Lung (tissue), 12 donors: ENCODE results near the gene OTUD5. TPM values are rescaled to one million over a fixed set of nuclear protein-coding genes. Genes with fewer than 3 reads are reported as not detected.

Experiments used
- ATAC-seq: fragments of 200-7000 bp; cut with Tn5 transposase; one replicate; pipeline ENCODE4 v1.9.1; 2020; ENCODE audit warnings: moderate number of reproducible peaks; ENCODE audit not compliant: insufficient read depth, low FRiP score
- DNase-seq, 3 donors: peaks; one replicate each; pipeline ENCODE4 v3.0.0-alpha.2; 2013 to 2017
- H3K27ac ChIP-seq, 2 donors: one replicate each; pipeline ENCODE4 v1.5.1; 2013; ENCODE audit warnings: mild to moderate bottlenecking in 2 of 2, moderate library complexity in 2 of 2, control low read depth in 1 of 2, inconsistent platforms in 1 of 2, low read depth in 1 of 2, low read length in 1 of 2
- H3K27me3 ChIP-seq, 3 donors: one replicate each; pipeline ENCODE4 v1.5.1; 2013; ENCODE audit warnings: low read length in 2 of 3; ENCODE audit not compliant: control insufficient read depth in 3 of 3, insufficient read depth in 3 of 3
- H3K36me3 ChIP-seq, 4 donors: one replicate each; pipeline ENCODE4 v1.5.1; 2013; ENCODE audit warnings: low read length in 4 of 4, mild to moderate bottlenecking in 1 of 4, moderate library complexity in 1 of 4; ENCODE audit not compliant: control insufficient read depth in 4 of 4, insufficient read depth in 4 of 4
- H3K4me1 ChIP-seq, 5 donors: one replicate each; pipeline ENCODE4 v1.5.1; 2013; ENCODE audit warnings: low read length in 5 of 5, mild to moderate bottlenecking in 2 of 5, moderate library complexity in 1 of 5; ENCODE audit not compliant: control insufficient read depth in 5 of 5, insufficient read depth in 5 of 5
- H3K4me3 ChIP-seq: one replicate; pipeline ENCODE4 v1.5.1; 2013; ENCODE audit warnings: mild to moderate bottlenecking, control low read depth, moderate library complexity
- H3K9ac ChIP-seq, 2 donors: one replicate each; pipeline ENCODE4 v1.5.1; 2013; ENCODE audit warnings: low read length in 2 of 2, control low read depth in 1 of 2; ENCODE audit not compliant: insufficient read depth in 1 of 2
- H3K9me3 ChIP-seq, 4 donors: one replicate each; pipeline ENCODE4 v1.5.1; 2013; ENCODE audit warnings: low read length in 3 of 4, mild to moderate bottlenecking in 1 of 4, moderate library complexity in 1 of 4; ENCODE audit not compliant: control insufficient read depth in 4 of 4, insufficient read depth in 3 of 4
- WGBS, 2 donors: extraction: QIAGEN DNeasy Blood & Tissue Kit; methylation state at CpG; one replicate each; pipeline ENCODE4 v1.1.7; 2013; 5-methylcytosine and 5-hydroxymethylcytosine counted together
- polyA plus RNA-seq, 2 donors: library from polyadenylated mRNA; stranded (reverse); fragments of 200-250 nt; gene quantifications; one replicate each; pipeline ENCODE4 v1.2.1, GENCODE V29; 2013
- total RNA-seq, 2 donors: library from RNA; depleted of rRNA in 1 of 2; stranded (reverse); fragments of >200 nt in 1 of 2; gene quantifications; one replicate each; pipeline ENCODE4 v1.2.1, GENCODE V29; 2014 to 2021
- TF ChIP-seq, protein P1 (sequence below): IDR thresholded peaks from 2 replicates; pipeline ENCODE4 v1.5.1; 2012; ENCODE audit warnings: mild to moderate bottlenecking; ENCODE audit errors: control extremely low read depth, extremely low read depth
- donor health status: control.
- donor health status: control.
- donor health status: Bipolar disorder and iron deficiency.
- donor health status: healthy.
- donor health status: DM: yes; HTN: yes; CAD: no.

The OTUD5 gene
- total and polyA plus RNA-seq, 4 donors, result 32.4 to 48.2 (median 35.7) TPM

DNA sequence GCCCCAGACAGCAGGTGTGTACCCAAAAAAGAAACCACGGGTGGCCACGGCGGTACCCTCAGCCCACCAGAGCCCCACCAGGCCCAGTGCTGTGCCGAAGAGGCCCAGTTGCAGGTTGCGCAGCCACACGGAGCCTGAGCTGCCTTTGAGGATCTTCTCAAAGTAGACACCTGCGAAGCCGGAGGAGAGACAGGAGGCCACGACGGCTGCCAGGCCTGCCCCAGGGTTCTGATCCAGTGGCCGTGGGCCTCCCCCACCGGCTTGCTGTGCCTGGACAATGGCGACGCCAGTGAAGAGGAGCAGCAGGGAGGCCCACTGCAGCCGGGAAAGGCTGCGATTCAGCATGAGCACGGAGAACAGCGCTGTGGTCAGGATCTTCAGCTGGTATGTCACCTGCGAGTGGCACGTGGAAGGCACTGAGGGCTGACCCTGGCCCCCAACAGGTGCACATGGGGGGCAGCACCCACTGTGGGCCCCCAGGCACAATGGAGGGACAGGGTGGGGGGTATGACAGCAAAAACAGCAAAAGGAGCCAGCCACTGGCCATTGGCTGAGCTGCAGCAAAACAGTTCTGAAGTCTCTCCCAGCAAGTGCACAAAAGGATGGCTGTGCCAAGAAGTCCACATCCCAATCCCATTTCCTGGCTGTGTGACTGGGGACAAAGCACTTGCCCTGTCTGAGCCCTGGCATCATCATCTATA lies 52.2 kb downstream of the OTUD5 start:
- Histone ChIP-seq H3K9ac (no peak overlapping the region), H3K27me3 (no peaks in the 10 kb centered on the region), H3K9me3 (peaks cover 0 to 2% (median 0%) of the 10 kb centered on the region in 4 donors), H3K36me3 (peaks cover 0 to 17% (median 6%) of the 10 kb centered on the region in 4 donors), H3K4me3 (no peak overlapping the region), H3K27ac (no peak overlapping the region), H3K4me1 (no peaks in the 10 kb centered on the region)
- WGBS, 2 donors, result 90 to 96% methylated on average over 19 to 20 of the region's 20 CpGs
- DNase-seq (no peak), ATAC-seq (no peak)
- TF ChIP-seq, protein P1, sequence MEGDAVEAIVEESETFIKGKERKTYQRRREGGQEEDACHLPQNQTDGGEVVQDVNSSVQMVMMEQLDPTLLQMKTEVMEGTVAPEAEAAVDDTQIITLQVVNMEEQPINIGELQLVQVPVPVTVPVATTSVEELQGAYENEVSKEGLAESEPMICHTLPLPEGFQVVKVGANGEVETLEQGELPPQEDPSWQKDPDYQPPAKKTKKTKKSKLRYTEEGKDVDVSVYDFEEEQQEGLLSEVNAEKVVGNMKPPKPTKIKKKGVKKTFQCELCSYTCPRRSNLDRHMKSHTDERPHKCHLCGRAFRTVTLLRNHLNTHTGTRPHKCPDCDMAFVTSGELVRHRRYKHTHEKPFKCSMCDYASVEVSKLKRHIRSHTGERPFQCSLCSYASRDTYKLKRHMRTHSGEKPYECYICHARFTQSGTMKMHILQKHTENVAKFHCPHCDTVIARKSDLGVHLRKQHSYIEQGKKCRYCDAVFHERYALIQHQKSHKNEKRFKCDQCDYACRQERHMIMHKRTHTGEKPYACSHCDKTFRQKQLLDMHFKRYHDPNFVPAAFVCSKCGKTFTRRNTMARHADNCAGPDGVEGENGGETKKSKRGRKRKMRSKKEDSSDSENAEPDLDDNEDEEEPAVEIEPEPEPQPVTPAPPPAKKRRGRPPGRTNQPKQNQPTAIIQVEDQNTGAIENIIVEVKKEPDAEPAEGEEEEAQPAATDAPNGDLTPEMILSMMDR, result no peak

DNA sequence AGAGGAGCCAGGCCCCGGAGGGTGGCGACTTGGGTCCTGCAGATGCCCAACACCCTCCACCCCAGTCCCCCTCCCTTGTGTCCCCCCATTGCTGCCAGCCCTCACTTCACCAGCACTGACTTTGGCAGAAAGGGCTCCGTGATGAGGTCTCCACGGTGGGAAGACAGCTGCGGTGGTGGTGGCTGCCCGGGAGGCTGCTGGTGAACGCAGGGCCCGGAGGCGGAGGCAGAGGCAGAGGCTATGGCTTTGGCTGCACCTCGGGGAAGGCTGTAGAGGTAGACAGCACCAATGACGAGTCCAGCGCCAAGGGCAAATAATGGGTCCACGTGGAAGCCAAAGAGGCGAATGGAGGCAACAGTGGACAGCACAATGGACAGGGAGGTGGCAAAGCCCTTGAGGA lies 52.8 kb downstream of the OTUD5 start:
- TF ChIP-seq, protein P1, result no peak
- no peak for ATAC-seq
- H3K9me3 ChIP-seq, result peaks cover 0 to under 1% (median 0%) of the 10 kb centered on the region in 4 donors
- H3K4me1 ChIP-seq, result no peaks in the 10 kb centered on the region
- no peak overlapping the region for H3K9ac ChIP-seq
- H3K36me3 ChIP-seq, result peaks cover 0 to 17% (median 6%) of the 10 kb centered on the region in 4 donors
- no peak for DNase-seq
- 84 to 88% methylated on average over 12 to 14 of the region's 14 CpGs for WGBS, 2 donors
- no peaks in the 10 kb centered on the region for H3K27me3 ChIP-seq
- no peak overlapping the region for H3K4me3 ChIP-seq
- H3K27ac ChIP-seq, result no peak overlapping the region

DNA sequence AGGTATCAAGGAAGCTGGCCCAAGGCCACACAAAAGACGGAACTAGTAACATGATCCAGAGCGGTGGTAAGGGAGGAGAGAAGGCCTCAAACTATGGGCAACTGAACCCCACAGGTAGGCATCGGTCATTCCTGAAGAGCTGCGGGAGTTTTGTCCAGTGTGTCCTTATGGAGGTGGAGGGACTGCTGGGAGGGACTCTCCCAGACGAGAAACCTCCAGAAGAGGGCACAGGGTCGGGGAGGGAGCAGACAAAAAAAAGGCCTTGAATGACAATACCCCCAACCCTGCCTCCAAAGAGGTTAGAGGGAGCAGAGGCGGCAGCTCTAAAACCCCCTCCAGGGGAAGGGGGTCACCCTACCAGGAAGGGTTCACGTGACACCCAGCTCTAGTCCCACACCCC lies 53.2 kb downstream of the OTUD5 start:
- Histone ChIP-seq H3K4me3 (no peak overlapping the region), H3K4me1 (no peaks in the 10 kb centered on the region), H3K36me3 (peaks cover 0 to 17% (median 6%) of the 10 kb centered on the region in 4 donors), H3K9me3 (no peaks in the 10 kb centered on the region), H3K9ac (no peak overlapping the region), H3K27me3 (no peaks in the 10 kb centered on the region), H3K27ac (no peak overlapping the region)
- ATAC-seq (no peak), DNase-seq (no peak)
- 80 to 100% methylated on average over 4 to 8 of the region's 8 CpGs for WGBS, 2 donors
- TF ChIP-seq, protein P1, result no peak
